ENCODE measurements around the gene ELN. TPM values are rescaled to one million over a fixed set of nuclear protein-coding genes. Genes with fewer than 3 reads are reported as not detected.

ELN gene
- total and polyA plus RNA-seq, 2 of the 8 experiments (the other 6 are each of a cell fraction or from before 2014, with no cell fraction given) = 5.1 to 5.6 TPM

- no peak overlapping the region for H3K9ac ChIP-seq (replicated peaks in 1 of 4; ENCODE audit: extremely low read depth in 1 of 4, low read depth in 3 of 4, low read length in 3 of 4)
- ChIA-PET CTCF (ENCODE audit: partially characterized antibody) (interaction anchor here (5.1 kb wide), 1 partner anchor 31 kb away, joined by 28 read pairs; the partner anchor contains the start of gene ELN), POLR2A (ENCODE audit: partially characterized antibody) (no interaction called here)
- no peaks in the 10 kb centered on the region for H3K4me1 ChIP-seq (replicated peaks in 1 of 4; ENCODE audit: control insufficient read depth in 3 of 4, insufficient read depth in 4 of 4, low read length in 3 of 4)
- H2BK12ac ChIP-seq (ENCODE audit: low read depth, low read length) = no peak overlapping the region
- H3K27ac ChIP-seq (ENCODE audit: low read depth, low read length) = no peak overlapping the region
- H3K4ac ChIP-seq (replicated peaks; ENCODE audit: insufficient read length, low read depth, low read length) = no peak overlapping the region
- H3K79me2 ChIP-seq (ENCODE audit: control insufficient read depth in 1 of 2, insufficient read depth in 2 of 2, low read length in 2 of 2) = no peaks in the 10 kb centered on the region
- no peak for DNase-seq (ENCODE audit: low read depth in 1 of 2, low spot score in 2 of 2)
- H3K4me2 ChIP-seq (ENCODE audit: insufficient read depth in 1 of 2, low read depth in 2 of 2, low read length in 2 of 2) = no peak overlapping the region
- no peak overlapping the region for H2BK120ac ChIP-seq (replicated peaks; ENCODE audit: low read depth, low read length)
- H2AK5ac ChIP-seq (ENCODE audit: low read depth, low read length) = no peak overlapping the region
- H3K56ac ChIP-seq (replicated peaks; ENCODE audit: insufficient read length, low read depth, low read length) = no peak overlapping the region
- H4K8ac ChIP-seq (ENCODE audit: extremely low read depth, insufficient read depth, low read length) = no peak overlapping the region
- no peaks in the 10 kb centered on the region for H3K36me3 ChIP-seq (ENCODE audit: control insufficient read depth in 2 of 4, insufficient read depth in 4 of 4, low read length in 3 of 4)
- H3K18ac ChIP-seq (ENCODE audit: extremely low read depth, low read length) = no peak overlapping the region
- H4K20me1 ChIP-seq (replicated peaks in 1 of 2; ENCODE audit: control insufficient read depth in 1 of 2, insufficient read depth in 2 of 2, low read length in 2 of 2) = no peaks in the 10 kb centered on the region
- H4K91ac ChIP-seq (replicated peaks; ENCODE audit: insufficient read length, low read length) = no peak overlapping the region
- H3K14ac ChIP-seq (ENCODE audit: insufficient read length) = no peak overlapping the region
- no peak for FAIRE-seq
- H2BK5ac ChIP-seq (ENCODE audit: low read depth, low read length) = no peak overlapping the region
- H3K23ac ChIP-seq (ENCODE audit: insufficient read length) = no peak overlapping the region
- H2AFZ ChIP-seq (ENCODE audit: low read length) = no peak overlapping the region
- H3K23me2 ChIP-seq (ENCODE audit: low read depth, low read length) = no peaks in the 10 kb centered on the region
- H3K79me1 ChIP-seq (ENCODE audit: low read depth, low read length) = no peaks in the 10 kb centered on the region
- H2BK20ac ChIP-seq (ENCODE audit: low read length) = no peak overlapping the region
- H3K4me3 ChIP-seq (ENCODE audit: extremely low read depth in 1 of 4, insufficient read depth in 2 of 4, low read depth in 3 of 4, low read length in 4 of 4) = no peak overlapping the region
- no peak overlapping the region for H4K5ac ChIP-seq (ENCODE audit: insufficient read length, low read depth, low read length)
- H3K9me3 ChIP-seq (ENCODE audit: insufficient read depth in 2 of 2, low read depth in 1 of 2, low read length in 1 of 2) = peaks cover 3 to 11% of the 10 kb centered on the region in 2 experiments; a peak in 2 of 4 replicates
- H3K27me3 ChIP-seq (replicated peaks in 1 of 4; ENCODE audit: control insufficient read depth in 3 of 4, extremely low read depth in 1 of 4, insufficient read depth in 3 of 4, low read length in 3 of 4) = no peaks in the 10 kb centered on the region
- H2BK15ac ChIP-seq (ENCODE audit: low read length) = no peak overlapping the region
- TF ChIP-seq RNF2 (IDR thresholded peaks at IDR 0.05; ENCODE audit: borderline replicate concordance, low read depth, low read length, missing control alignments, poor library complexity, severe bottlenecking) = no peak
- no peak for TF ChIP-seq NANOG (IDR thresholded peaks at IDR 0.05; ENCODE audit: insufficient read depth, low read depth, low read length, poor library complexity, severe bottlenecking)
- no peak for TF ChIP-seq SUZ12 (IDR thresholded peaks at IDR 0.05; ENCODE audit: low read length)
- TF ChIP-seq JUND (IDR thresholded peaks at IDR 0.05; ENCODE audit: low read length) = no peak
- no peak for TF ChIP-seq CHD2 (IDR thresholded peaks at IDR 0.05; ENCODE audit: low read length)
- TF ChIP-seq MAX (IDR thresholded peaks at IDR 0.05) = no peak
- TF ChIP-seq CHD1 (IDR thresholded peaks at IDR 0.05; ENCODE audit: low read depth, low read length) = no peak
- no peak for TF ChIP-seq POLR2AphosphoS5 (IDR thresholded peaks at IDR 0.05; ENCODE audit: low read depth, low read length)
- TF ChIP-seq SP2 (IDR thresholded peaks at IDR 0.05; ENCODE audit: low read length) = no peak
- TF ChIP-seq, protein P1, sequence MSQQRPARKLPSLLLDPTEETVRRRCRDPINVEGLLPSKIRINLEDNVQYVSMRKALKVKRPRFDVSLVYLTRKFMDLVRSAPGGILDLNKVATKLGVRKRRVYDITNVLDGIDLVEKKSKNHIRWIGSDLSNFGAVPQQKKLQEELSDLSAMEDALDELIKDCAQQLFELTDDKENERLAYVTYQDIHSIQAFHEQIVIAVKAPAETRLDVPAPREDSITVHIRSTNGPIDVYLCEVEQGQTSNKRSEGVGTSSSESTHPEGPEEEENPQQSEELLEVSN (IDR thresholded peaks at IDR 0.05) = no peak
- TF ChIP-seq SP1 (IDR thresholded peaks at IDR 0.05; ENCODE audit: low read depth, low read length) = no peak
- TF ChIP-seq JUN (IDR thresholded peaks at IDR 0.05; ENCODE audit: low read depth, low read length) = no peak
- TF ChIP-seq RBBP5 (IDR thresholded peaks at IDR 0.05; ENCODE audit: borderline replicate concordance, low read depth, low read length) = no peak
- TF ChIP-seq BRCA1 (IDR thresholded peaks at IDR 0.05; ENCODE audit: low read depth, low read length) = no peak
- TF ChIP-seq BACH1 (IDR thresholded peaks at IDR 0.05; ENCODE audit: low read length) = no peak
- TF ChIP-seq SP4 (IDR thresholded peaks at IDR 0.05; ENCODE audit: low read length) = no peak
These were observed 33.2 kb upstream of the ELN start for GRCh38 chr7:73994761-73995160.
